Heart right ventricle (tissue), 16 donors: Measurements from ENCODE around the gene RCOR3. TPM values are rescaled to one million over a fixed set of nuclear protein-coding genes. Genes with fewer than 3 reads are reported as not detected.

ENCODE experiments used
- ATAC-seq, 8 donors: fragments of 200-7000 bp; cut with Tn5 transposase; one replicate each; pipeline ENCODE4 v1.9.1; 2020; ENCODE audit warnings: mild to moderate bottlenecking in 8 of 8, moderate library complexity in 8 of 8, moderate number of reproducible peaks in 1 of 8
- DNase-seq, 2 donors: peaks; one replicate each; pipeline ENCODE4 v3.0.0-alpha.2; 2020
- H3K27ac ChIP-seq, 10 donors: fragments of 200-600 bp; sonication (generic) in 2 of 10; one replicate each; pipeline versions ENCODE4 v1.5.0 to v1.8.0; 2020 to 2022; ENCODE audit warnings: mild to moderate bottlenecking in 3 of 10
- H3K27me3 ChIP-seq, 7 donors: fragments of 200-600 bp; one replicate each; pipeline ENCODE4 v1.8.0; 2021 to 2022; ENCODE audit warnings: mild to moderate bottlenecking in 2 of 7
- H3K36me3 ChIP-seq, 9 donors: fragments of 200-600 bp; sonication (generic) in 1 of 9; one replicate each; pipeline versions ENCODE4 v1.5.0 to v1.8.0; 2020 to 2022; ENCODE audit warnings: mild to moderate bottlenecking in 2 of 9
- H3K4me1 ChIP-seq, 9 donors: fragments of 200-600 bp; sonication (generic) in 1 of 9; one replicate each; pipeline versions ENCODE4 v1.5.0 to v1.8.0; 2020 to 2022; ENCODE audit warnings: mild to moderate bottlenecking in 4 of 9
- H3K4me3 ChIP-seq, 10 donors: fragments of 200-600 bp; sonication (generic) in 2 of 10; one replicate each; pipeline versions ENCODE4 v1.5.0 to v1.8.0; 2020 to 2022; ENCODE audit warnings: mild to moderate bottlenecking in 7 of 10, moderate library complexity in 2 of 10
- H3K9me3 ChIP-seq, 11 donors: fragments of 200-600 bp in 10 of 11; sonication (generic) in 2 of 11; one replicate each; pipeline versions ENCODE4 v1.5.0 to v1.8.0; 2013 to 2022; ENCODE audit warnings: mild to moderate bottlenecking in 2 of 11, control low read depth in 1 of 11, moderate library complexity in 1 of 11
- WGBS, 2 donors: extraction: QIAGEN DNeasy Blood & Tissue Kit; methylation state at CpG; one replicate each; pipeline ENCODE4 v1.1.7; 2013; ENCODE audit warnings: inconsistent platforms in 1 of 2; 5-methylcytosine and 5-hydroxymethylcytosine counted together
- intact Hi-C, 10 donors: fragments of 100-400 bp; cut with DNase I; formaldehyde crosslinking; loops; one replicate each; pipeline versions ENCODE4 v1.11.1 to v1.14.2; 2022
- polyA plus RNA-seq, 2 donors: library from polyadenylated mRNA; stranded (reverse); fragments of 200-250 nt; gene quantifications; one replicate each; pipeline ENCODE4 v1.2.3, GENCODE V29; 2013
- total RNA-seq, 10 donors: library from RNA; stranded (reverse); fragmentation: NEBNext Ultra II Directional in 3 of 10; extraction: Animal tissue kit (Norgen Biotek cat#: 25700) in 3 of 10; gene quantifications; one replicate each; pipeline versions ENCODE4 v1.2.1 to v1.2.4, GENCODE V29; 2021 to 2023
- TF ChIP-seq, protein P1 (sequence below), 9 donors: fragments of 200-600 bp; sonication (generic) in 2 of 9; IDR thresholded peaks; one replicate each; pipeline versions ENCODE4 v1.5.0 to v1.8.0; 2021 to 2022; ENCODE audit warnings: antibody characterized with exemption in 9 of 9, mild to moderate bottlenecking in 5 of 9, moderate library complexity in 1 of 9
- donor health status: Arrhythmogenic right ventricular cardiomyopathy.
- donor health status: ischemic (EF 13 %, LVEDD 7.1; RV severe dilation, severe dysfunction).
- donor health status: healthy with polysubstance abuse.
- donor health status: DM: no; HTN: yes; CAD: no.
- donor health status: DM: no; HTN: no; CAD: no.
- donor health status: ischemic (EF 25% LVEDD 6.9; RV normal size, moderate dysfunction).
- donor health status: ischemic (EF 25% LVEDD 5.7; RV mildly dilated, moderate dysfunction).
- donor health status: healthy.
- donor health status: DM: yes; HTN: yes; CAD: no.
- donor health status: Ischemic cardiomyopathy.
- donor health status: ischemic (EF 35%, LVEDD 5.7; RV mildly dilated, moderate dysfunction).
- donor health status: nonischemic (EF 11% LVEDD 7.7; RV severe dilation, severe dysfunction).
- donor health status: DM: yes; HTN: yes; CAD: no.
- donor health status: PGD.
- donor health status: ischemic (EF 29% LVEDD 5.4; RV normal size, mild dysfunction).
- donor health status: nonischemic (EF 23%, LVEDD 6.1; RV moderate dilation, normal function).

Gene RCOR3
- total and polyA plus RNA-seq, 12 donors = 17.7 to 65.5 (median 50.1) TPM

DNA sequence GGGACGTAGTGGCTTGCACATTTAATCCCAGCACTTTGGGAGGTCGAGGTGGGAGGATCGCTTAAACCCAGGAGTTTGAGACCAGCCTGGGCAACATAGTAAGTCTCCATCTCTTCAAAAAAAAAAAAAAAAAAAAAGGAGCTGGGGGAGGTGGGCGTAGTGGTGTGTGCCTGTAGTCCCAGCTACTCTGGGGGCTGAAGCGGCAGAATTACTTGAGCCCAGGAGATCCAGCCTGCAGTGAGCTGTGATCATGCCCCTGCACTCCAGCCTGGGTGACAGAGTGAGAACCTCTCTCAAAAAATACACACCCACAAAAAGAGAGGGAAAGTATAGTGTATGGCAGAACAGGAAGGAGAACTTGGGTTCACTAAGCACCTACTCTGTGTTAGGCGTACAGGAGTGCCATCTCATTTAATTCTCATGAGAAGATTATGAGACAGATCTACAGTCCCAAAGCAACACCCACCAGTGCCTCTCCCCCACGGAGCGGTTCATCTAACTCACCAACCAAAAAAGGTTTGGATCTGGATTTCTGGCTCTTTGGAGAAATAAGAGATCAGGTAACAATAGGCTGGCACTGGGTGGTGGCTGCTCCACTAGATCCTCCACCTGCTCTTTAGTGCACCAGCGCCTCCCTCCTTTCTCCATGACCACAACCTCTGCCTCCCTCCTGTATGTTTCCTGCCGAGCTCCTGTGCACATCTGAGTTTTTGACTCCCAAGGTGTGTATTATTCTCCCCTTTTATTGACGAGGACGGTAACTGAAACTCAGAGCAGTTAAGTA, 66.0 kb downstream of the RCOR3 start:
- intact Hi-C loops = loop anchor here in 7 of 10 donors (2.0 to 10.0 kb wide), 8 partner anchors 57 to 330 kb away; no protein-coding TSS in a partner anchor
- H3K4me1 ChIP-seq = peaks cover 0 to 37% (median 16%) of the 10 kb centered on the region in 9 donors
- H3K36me3 ChIP-seq = no peaks in the 10 kb centered on the region
- no peaks in the 10 kb centered on the region for H3K9me3 ChIP-seq
- H3K27me3 ChIP-seq = no peaks in the 10 kb centered on the region
- no peak for DNase-seq
- TF ChIP-seq, protein P1, sequence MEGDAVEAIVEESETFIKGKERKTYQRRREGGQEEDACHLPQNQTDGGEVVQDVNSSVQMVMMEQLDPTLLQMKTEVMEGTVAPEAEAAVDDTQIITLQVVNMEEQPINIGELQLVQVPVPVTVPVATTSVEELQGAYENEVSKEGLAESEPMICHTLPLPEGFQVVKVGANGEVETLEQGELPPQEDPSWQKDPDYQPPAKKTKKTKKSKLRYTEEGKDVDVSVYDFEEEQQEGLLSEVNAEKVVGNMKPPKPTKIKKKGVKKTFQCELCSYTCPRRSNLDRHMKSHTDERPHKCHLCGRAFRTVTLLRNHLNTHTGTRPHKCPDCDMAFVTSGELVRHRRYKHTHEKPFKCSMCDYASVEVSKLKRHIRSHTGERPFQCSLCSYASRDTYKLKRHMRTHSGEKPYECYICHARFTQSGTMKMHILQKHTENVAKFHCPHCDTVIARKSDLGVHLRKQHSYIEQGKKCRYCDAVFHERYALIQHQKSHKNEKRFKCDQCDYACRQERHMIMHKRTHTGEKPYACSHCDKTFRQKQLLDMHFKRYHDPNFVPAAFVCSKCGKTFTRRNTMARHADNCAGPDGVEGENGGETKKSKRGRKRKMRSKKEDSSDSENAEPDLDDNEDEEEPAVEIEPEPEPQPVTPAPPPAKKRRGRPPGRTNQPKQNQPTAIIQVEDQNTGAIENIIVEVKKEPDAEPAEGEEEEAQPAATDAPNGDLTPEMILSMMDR (IDR thresholded peaks at IDR 0.05) = no peak
- WGBS, 2 donors = 88 to 95% methylated on average over 12 of the region's 12 CpGs
- no peak overlapping the region for H3K4me3 ChIP-seq
- no peak overlapping the region for H3K27ac ChIP-seq
- ATAC-seq = no peak

DNA sequence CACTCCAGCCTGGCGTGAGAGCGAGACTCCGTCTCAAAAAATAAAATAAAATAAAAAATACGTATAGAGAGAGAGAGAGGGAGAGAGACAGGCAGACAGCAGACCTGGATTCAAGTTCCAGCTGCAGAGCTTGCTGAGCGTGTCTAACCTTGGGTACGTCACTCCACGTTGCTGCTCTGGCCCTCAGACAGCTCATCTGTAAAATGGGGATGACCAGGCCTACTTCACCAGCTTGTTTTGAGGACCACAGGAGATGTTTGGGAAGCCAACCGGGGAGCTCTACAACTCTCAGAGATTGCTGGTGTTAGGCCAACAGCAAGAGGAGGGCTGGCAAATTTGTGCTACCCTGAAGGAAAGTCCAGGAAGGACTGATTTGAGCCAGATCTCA, 67.0 kb downstream of the RCOR3 start:
- Histone ChIP-seq H3K4me1 (peaks cover 0 to 45% (median 16%) of the 10 kb centered on the region in 9 donors), H3K36me3 (no peaks in the 10 kb centered on the region), H3K4me3 (peak overlapping the region; percentile 62 to 89 (median 80)), H3K27me3 (no peaks in the 10 kb centered on the region), H3K27ac (peak overlapping the region in 9 of 10 donors; percentile 62 to 89 (median 76)), H3K9me3 (no peaks in the 10 kb centered on the region)
- DNase-seq (no peak), ATAC-seq (peak in 1 of 8 donors; percentile 13)
- 87 to 88% methylated on average over 8 of the region's 8 CpGs for WGBS, 2 donors
- TF ChIP-seq, protein P1 (IDR thresholded peaks at IDR 0.05) = no peak
- intact Hi-C loops = loop anchor here in 6 of 10 donors (5.0 to 10.0 kb wide), 6 partner anchors 56 to 329 kb away; no protein-coding TSS in a partner anchor

DNA sequence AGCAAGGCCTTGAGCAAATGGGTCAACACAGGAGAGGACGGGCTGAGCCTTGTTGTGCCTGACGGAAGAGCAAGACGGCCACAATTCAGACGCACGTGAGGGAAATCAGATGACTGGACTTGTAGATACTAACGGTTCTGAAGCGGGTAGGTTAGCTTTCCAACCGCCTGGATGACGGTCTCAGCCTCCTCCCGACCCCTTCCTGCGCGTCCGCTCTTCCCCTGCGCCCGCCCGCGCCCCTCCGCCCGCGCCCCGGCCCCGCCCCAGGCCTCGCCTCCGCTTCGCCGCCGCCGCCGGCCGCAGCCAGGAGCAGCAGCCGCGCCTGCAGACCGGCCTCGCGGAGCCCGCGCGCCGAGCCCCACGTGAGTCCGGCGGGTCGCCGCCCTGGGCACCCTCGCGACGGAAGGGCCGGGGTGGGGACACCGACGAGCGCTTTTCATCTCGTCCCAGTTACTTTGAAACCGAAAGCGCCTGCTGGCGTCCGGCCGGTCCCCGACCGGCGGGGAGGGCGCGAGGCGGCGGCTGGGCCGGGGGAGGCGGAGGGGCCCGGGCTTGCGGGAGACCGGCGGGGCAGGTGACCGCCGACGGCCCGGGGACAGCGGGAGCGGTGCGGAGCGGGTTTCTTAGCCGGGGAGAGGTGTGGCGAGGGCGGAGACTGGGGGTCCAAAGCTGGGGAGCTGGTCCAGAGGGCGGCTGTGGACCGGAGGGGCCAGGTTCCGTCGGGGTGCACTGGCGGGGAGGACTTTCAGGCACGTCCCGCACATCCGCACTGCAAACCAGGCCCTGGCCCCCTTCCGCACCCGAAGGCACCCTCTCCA, 67.6 kb downstream of the RCOR3 start, which contains the start of gene TRAF5:
TRAF5 (plus strand) TSS at position 306 of the 818 bp plus-strand sequence. CDS start 26,407 bp downstream, outside the sequence.
- H3K4me1 ChIP-seq = peaks cover under 1 to 51% (median 17%) of the 10 kb centered on the region in 9 donors
- WGBS, 2 donors = 1% methylated on average over 91 of the region's 91 CpGs
- ATAC-seq = peak; percentile 54 to 88 (median 70)
- TF ChIP-seq, protein P1 (IDR thresholded peaks at IDR 0.05) = no peak
- H3K4me3 ChIP-seq = peak within 1 kb of the TSS; percentile 62 to 89 (median 80)
- H3K36me3 ChIP-seq = no peaks in the 10 kb centered on the region
- intact Hi-C loops = loop anchor here in 6 of 10 donors (5.0 to 10.0 kb wide), 6 partner anchors 56 to 328 kb away; no protein-coding TSS in a partner anchor
- H3K27ac ChIP-seq = peak within 1 kb of the TSS; percentile 34 to 89 (median 76)
- peak; percentile 32 to 52 for DNase-seq
- H3K9me3 ChIP-seq = no peaks in the 10 kb centered on the region
- H3K27me3 ChIP-seq = no peaks in the 10 kb centered on the region
